Fibroblast of skin of right biceps (primary cell): ENCODE results near the gene LST1.
A peak's percentile ranks its signal among the peaks of the same experiment; 100 is the strongest.

Experiments
- DNase-seq: peaks from one replicate; pipeline ENCODE4 v3.0.0-alpha.2; 2013

The LST1 gene

GRCh38 chr6:31560697-31561058, 25.4 kb upstream of the LST1 start:
- DNase-seq: no peak

- DNase-seq: no peak
Measured at GRCh38 chr6:31567531-31568370, 18.3 kb upstream of the LST1 start.

GRCh38 chr6:31568537-31568961, 17.5 kb upstream of the LST1 start:
- no peak for DNase-seq

GRCh38 chr6:31569861-31570536, 16.1 kb upstream of the LST1 start:
- DNase-seq: no peak

- DNase-seq: no peak
Measured at GRCh38 chr6:31572041-31572911, 13.8 kb upstream of the LST1 start, which contains the start of gene LTA. Gene LTA, plus strand, starts transcription at chr6:31572289. Its CDS starts 454 bp downstream, at chr6:31572743.

GRCh38 chr6:31573239-31574105, 12.6 kb upstream of the LST1 start:
- no peak for DNase-seq

- DNase-seq: no peak
Measured at GRCh38 chr6:31574106-31575061, 11.7 kb upstream of the LST1 start.

GRCh38 chr6:31575335-31575901, 10.7 kb upstream of the LST1 start, which contains the start of gene TNF:
Gene TNF, plus strand, starts transcription at chr6:31575565. Its CDS starts 177 bp downstream, at chr6:31575742.
- no peak for DNase-seq

- DNase-seq: no peak
Measured at GRCh38 chr6:31575952-31576685, 10.0 kb upstream of the LST1 start.

- no peak for DNase-seq
Measured at GRCh38 chr6:31576897-31577578, 9.0 kb upstream of the LST1 start.

GRCh38 chr6:31577579-31577966, 8.5 kb upstream of the LST1 start:
- no peak for DNase-seq

GRCh38 chr6:31578184-31579118, 7.6 kb upstream of the LST1 start:
- DNase-seq: no peak

GRCh38 chr6:31579119-31579505, 7.0 kb upstream of the LST1 start:
- no peak for DNase-seq

GRCh38 chr6:31579546-31580437, 6.3 kb upstream of the LST1 start:
- DNase-seq: no peak

- DNase-seq: no peak
Measured at GRCh38 chr6:31580438-31580740, 5.7 kb upstream of the LST1 start.

GRCh38 chr6:31580807-31581433, 5.2 kb upstream of the LST1 start:
- DNase-seq: peak; percentile 82
